GM19438 (cell line): ENCODE results near the gene MEGF11.

Experiments
- ATAC-seq: cut with Tn5 transposase; IDR thresholded peaks from one replicate; pipeline ENCODE4 v1.9.1; 2021; ENCODE audit warnings: low read depth; ENCODE audit not compliant: unreplicated experiment

The MEGF11 gene

GRCh38 chr15:66253418-66254088, at the start of gene MEGF11:
MEGF11 (minus strand) TSS chr15:66253750; CDS start chr15:66128403, 125,347 bp downstream.
- no peak for ATAC-seq

- ATAC-seq, result no peak
Measured at GRCh38 chr15:66302489-66303278, 49.1 kb upstream of the MEGF11 start.

- ATAC-seq, result no peak
Measured at GRCh38 chr15:66298803-66299251, 45.3 kb upstream of the MEGF11 start.

DNA sequence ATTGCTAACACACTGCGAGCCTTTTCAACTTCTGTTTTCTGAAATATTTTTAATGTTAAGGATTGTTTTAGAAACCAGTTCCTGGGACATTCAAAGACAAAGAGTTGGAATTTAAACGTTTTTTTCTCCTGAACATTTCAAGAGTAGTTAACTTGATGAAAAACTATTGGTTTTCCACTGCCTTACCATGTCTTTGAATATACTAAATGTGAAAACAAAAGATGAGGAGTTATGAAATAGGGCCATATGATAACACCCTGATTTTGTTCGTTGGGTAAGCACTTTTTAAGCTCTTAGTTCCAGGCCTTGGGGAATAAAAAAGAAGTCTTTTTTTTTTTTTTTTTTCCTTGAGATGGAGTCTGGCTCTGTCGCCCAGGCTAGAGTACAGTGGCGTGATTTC, 42.6 kb upstream of the MEGF11 start:
- no peak for ATAC-seq

DNA sequence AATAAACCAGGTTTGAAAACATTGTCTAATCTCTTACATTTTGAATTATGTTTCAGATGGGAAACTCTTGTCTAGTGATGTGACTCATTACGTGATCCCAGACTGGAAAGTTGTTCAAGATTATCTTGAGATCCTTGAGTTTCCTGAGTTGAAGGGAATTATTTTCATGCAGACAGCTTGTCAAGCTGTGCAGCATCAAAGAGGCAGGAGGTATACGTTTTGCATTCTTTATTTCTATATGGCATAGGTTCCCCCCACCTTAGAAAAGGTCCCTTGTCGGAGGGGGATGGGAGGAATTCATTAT, 41.3 kb upstream of the MEGF11 start:
- ATAC-seq, result no peak

DNA sequence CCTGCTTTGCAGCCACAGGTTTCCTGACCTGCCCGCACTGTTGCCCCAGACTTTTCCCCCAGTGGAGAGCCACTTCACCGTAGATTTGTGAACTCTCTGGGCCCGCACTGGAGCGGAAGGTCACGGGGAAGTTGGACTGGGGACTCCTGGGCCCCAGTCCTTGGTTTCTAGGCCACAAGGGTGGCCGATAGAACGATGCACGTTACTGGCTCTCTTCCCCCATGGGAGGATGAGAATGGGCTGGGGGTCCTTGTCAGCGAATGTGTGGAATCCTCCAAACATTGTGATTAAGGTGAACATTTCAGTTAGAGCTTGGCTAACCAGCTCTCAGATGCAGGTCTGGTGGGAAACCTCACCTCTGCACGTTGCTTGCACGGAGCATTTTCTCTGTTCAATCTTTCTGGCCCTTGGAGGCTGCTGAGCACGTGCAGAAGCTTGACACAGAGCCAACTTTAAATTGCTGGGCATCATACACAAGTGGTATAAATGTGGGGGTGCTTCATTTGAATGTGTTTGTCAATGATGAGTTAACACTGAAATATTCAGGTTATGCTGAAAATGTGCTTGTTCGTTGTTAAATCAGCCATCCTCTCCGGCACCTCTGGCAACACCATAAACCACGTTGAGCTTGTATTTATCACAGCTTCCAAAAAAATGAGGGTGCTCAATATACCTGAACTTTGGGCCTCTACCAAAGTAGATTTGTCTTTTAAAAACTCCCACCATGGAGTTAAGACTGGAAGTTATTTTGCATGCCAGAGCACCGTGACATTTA, 40.8 kb upstream of the MEGF11 start:
- peak; percentile 15 for ATAC-seq

DNA sequence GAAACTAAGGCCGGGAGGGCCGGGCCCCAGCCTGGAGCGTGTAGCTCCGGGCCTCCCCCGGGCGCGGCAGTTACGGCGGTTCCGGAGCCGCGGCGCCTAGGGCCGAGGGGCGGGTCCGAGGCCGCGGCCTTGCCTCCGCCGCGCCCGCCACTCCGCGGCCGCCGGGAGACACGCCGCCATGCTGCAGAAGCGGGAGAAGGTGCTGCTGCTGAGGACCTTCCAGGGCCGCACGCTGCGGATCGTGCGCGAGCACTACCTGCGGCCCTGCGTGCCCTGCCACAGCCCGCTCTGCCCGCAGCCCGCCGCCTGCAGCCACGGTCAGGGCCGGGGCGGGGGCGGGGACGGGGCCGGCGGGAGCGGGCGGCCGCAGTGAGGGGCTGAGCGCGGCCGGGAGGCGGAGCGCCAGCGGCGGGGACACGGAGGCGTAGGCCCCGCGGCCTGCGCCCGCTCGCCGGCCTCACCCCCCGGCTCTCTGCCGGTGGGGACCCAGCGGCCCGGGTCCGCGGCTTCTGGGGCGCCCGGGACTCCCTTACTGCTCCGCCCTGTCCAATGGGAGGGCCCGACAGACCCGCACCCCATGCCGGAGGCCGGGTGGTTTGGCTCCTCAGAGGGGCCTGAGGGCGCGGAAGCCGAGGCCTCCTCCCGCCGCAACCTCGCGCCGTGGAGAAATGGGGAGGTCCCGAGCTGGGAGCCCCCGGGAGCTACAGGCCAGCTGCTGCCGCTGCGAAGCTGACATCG, 40.0 kb upstream of the MEGF11 start, which contains the start of gene DIS3L:
Gene DIS3L, plus strand, starts transcription at position 150 of the 738 bp plus-strand sequence. Its CDS starts 29 bp downstream, at position 179.
- ATAC-seq, result peak; percentile 58

DNA sequence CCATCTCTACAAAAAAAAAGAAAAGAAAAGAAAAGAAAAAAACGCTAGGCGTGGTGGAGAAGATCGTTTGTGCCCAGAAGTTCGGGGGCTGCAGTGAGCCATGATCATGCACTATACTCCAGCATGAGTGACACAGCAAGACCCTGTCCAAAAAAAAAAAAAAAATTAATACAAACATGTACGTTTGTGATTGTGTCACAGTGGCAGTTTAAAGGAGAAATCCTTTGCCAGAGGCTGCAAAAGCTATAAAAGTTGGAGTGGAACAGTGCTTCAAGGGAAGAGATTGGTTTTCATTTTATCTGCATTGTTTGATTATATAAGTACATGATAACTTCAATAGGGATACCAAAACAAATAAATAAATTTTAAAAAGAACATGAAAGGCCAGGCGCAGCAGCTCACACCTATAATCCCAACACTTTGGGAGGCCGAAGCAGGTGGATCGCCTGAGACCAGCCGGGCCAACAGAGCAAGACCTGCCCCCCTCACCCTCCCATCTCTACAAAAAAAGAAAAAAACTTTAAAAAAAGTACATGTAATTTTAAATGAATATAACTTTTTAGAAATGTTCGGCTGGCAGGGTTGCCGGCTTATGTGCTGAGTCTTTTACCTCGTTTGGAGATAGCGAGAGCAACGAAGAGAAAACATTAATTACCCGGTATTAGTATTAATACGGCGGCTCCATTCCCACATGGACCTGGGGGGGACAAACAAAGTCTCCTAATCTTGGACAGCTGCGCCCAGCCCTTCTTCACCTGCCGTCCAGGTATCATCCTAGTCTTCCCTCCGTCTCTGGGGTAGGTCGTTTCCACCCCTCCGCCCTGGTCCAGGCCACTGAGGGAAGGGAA, 39.2 kb upstream of the MEGF11 start:
- ATAC-seq, result no peak

GRCh38 chr15:66291816-66292570, 38.4 kb upstream of the MEGF11 start:
- no peak for ATAC-seq

GRCh38 chr15:66290518-66290917, 37.0 kb upstream of the MEGF11 start:
- no peak for ATAC-seq

DNA sequence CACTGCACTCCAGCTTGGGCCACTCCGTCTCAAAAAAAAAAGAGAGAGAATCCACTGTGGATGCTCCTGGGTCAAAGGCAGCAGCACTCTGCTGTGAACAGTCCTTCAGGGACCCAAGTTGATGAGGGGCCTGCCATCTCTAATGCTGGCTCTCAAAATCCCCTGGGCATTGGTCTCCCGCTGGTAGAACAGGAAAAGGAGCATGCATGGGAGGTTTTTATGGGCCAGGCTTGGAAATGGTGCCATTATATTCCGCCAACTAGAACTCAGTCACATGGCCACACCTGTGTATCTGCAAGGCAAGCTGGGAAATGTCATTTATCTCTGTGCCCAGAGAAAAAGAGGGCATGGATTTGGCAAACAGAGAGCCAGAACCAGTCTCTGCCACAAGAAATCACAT, 36.5 kb upstream of the MEGF11 start:
- ATAC-seq, result no peak

DNA sequence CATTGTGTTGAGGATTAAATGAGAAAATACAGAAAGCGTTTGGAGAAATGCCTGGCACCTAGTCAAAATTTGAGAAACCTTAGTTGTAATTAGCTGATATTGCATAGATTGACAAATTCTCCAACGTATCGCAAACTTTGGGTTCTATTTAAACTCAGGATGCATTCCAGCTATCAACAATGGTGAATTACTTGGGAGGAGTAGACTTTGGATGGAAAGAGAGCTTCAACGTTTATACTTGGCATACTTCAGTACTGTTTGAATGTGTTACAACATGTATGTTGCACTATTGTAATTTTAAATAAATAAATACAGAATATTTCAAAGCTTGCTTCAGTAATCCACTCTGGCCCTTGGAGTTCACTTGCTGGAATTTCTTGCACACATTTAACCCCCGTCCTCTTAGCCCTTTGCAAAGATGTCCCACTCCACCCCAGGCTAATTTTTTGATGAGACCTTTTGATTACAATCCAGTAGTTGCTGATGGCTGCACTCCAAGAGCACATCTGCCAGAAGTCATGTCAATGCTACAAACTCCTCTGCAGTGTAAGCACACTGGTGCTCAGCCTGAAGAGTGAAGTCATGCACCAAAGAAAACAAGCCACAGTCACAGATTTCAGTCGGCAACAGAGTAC, 35.1 kb upstream of the MEGF11 start:
- ATAC-seq, result no peak

GRCh38 chr15:66288093-66288492, 34.5 kb upstream of the MEGF11 start:
- no peak for ATAC-seq

GRCh38 chr15:66287461-66288057, 34.0 kb upstream of the MEGF11 start:
- ATAC-seq, result no peak

DNA sequence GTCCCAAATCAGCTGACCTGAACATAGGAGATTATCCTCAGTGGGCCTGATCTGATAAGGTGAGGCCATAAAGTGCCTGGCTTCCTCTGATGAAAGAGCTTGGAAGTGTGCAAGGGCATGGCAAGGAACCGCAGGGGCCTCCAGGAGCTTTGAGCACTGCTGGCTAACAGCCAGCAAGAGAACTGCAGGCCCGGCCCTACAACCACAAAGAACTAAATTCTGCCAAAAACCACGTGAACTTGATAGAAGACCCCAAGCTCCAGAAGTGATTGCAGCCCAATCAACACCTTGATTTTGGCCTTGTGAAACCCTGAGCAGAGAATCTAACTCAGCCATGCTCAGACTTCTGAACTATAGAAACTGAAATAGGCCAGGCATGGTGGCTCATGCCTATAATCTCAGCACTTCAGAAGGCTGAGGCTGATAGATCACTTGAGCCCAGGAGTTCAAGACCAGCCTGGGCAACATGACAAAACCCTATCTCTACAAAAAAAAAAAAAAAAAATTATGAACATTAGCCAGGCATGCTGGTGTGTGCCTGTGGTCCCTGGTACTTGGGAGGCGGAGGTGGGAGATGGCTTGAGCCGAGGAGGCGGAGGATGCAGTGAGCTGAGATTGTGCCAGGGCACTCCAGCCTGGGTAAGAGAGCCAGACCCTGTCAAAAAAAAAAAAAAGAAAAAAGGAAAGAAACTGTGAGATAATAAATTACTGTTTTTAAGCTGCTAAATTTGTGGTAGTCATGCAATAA, 32.2 kb upstream of the MEGF11 start:
- no peak for ATAC-seq

- no peak for ATAC-seq
Measured at GRCh38 chr15:66284271-66284670, 30.7 kb upstream of the MEGF11 start.

GRCh38 chr15:66278671-66279070, 25.1 kb upstream of the MEGF11 start:
- no peak for ATAC-seq
